Hepatocyte (in vitro differentiated cells): Measurements from ENCODE around the gene EAPP. TPM values are rescaled to one million over a fixed set of nuclear protein-coding genes. Genes with fewer than 3 reads are reported as not detected.

Source experiments
- DNase-seq: peaks from one replicate; pipeline ENCODE4 v3.0.0-alpha.2; 2016; ENCODE audit warnings: low spot score
- H2AFZ ChIP-seq: fragments of 200-600 bp; sonication (generic); 2 replicates; pipeline ENCODE4 v1.6.0; 2016; ENCODE audit warnings: antibody characterized with exemption, mild to moderate bottlenecking
- H3K27ac ChIP-seq: fragments of 200-600 bp; sonication (generic); 2 replicates; pipeline ENCODE4 v1.5.1; 2016; ENCODE audit warnings: mild to moderate bottlenecking
- H3K27me3 ChIP-seq: fragments of 200-600 bp; sonication (generic); 2 replicates; pipeline ENCODE4 v1.6.1; 2016
- H3K36me3 ChIP-seq: fragments of 200-600 bp; sonication (generic); replicated peaks from 2 replicates; pipeline ENCODE4 v1.5.1; 2016; ENCODE audit warnings: low read depth; ENCODE audit not compliant: insufficient read depth
- H3K4me1 ChIP-seq: fragments of 200-600 bp; sonication (generic); 2 replicates; pipeline ENCODE4 v1.5.1; 2016; ENCODE audit warnings: mild to moderate bottlenecking, moderate library complexity; ENCODE audit not compliant: insufficient read depth
- H3K4me2 ChIP-seq: fragments of 200-600 bp; sonication (generic); 2 replicates; pipeline ENCODE4 v1.6.0; 2016
- H3K4me3 ChIP-seq: fragments of 200-600 bp; sonication (generic); 2 replicates; pipeline ENCODE4 v1.5.1; 2016; ENCODE audit warnings: mild to moderate bottlenecking
- H3K79me2 ChIP-seq: fragments of 200-600 bp; sonication (generic); 2 replicates; pipeline ENCODE4 v1.6.0; 2017; ENCODE audit warnings: mild to moderate bottlenecking
- H3K9me2 ChIP-seq: fragments of 200-600 bp; sonication (generic); replicated peaks from 2 replicates; pipeline ENCODE4 v1.6.0; 2017; ENCODE audit warnings: mild to moderate bottlenecking; ENCODE audit not compliant: insufficient read depth
- H3K9me3 ChIP-seq: fragments of 200-600 bp; sonication (generic); 2 replicates; pipeline ENCODE4 v1.5.1; 2016; ENCODE audit warnings: low read depth, mild to moderate bottlenecking
- H4K20me1 ChIP-seq: fragments of 200-600 bp; sonication (generic); 2 replicates; pipeline ENCODE4 v1.6.0; 2016; ENCODE audit warnings: mild to moderate bottlenecking; ENCODE audit not compliant: insufficient read depth, poor library complexity, severe bottlenecking
- CTCF ChIP-seq: fragments of 200-600 bp; sonication (generic); IDR thresholded peaks from 2 replicates; pipeline ENCODE4 v1.5.1; 2016; ENCODE audit warnings: antibody characterized with exemption, mild to moderate bottlenecking; ENCODE audit not compliant: poor library complexity
- EZH2 ChIP-seq: fragments of 200-600 bp; sonication (generic); IDR thresholded peaks from 2 replicates; pipeline ENCODE4 v1.6.1; 2016; ENCODE audit warnings: antibody characterized with exemption, mild to moderate bottlenecking, borderline replicate concordance
- EZH2phosphoT487 ChIP-seq: fragments of 200-600 bp; sonication (generic); IDR thresholded peaks from one replicate; pipeline ENCODE4 v1.6.1; 2018; ENCODE audit warnings: antibody characterized with exemption, mild to moderate bottlenecking, low read depth, moderate library complexity; ENCODE audit not compliant: unreplicated experiment, severe bottlenecking
- WGBS: methylation state at CpG from one replicate; pipeline ENCODE4 v1.1.6; 2016; ENCODE audit warnings: low lambda C conversion rate; ENCODE audit errors: missing lambda C conversion rate; 5-methylcytosine and 5-hydroxymethylcytosine counted together
- polyA plus RNA-seq: library from polyadenylated mRNA; unstranded; fragments of >200 nt; fragmentation: Nextera tagmentation; extraction: Ambion mirVana; gene quantifications from 2 replicates; pipeline ENCODE4 v1.2.1, GENCODE V29; 2016
- total RNA-seq: library from RNA; depleted of rRNA; stranded (reverse); fragments of >200 nt; gene quantifications from 2 replicates; pipeline ENCODE4 v1.2.3, GENCODE V29; 2014

EAPP gene
- total and polyA plus RNA-seq, 2 experiments from 2014 or later: 49.1 to 56.1 TPM

- WGBS: 93% methylated on average over 6 of the region's 6 CpGs
- Histone ChIP-seq H4K20me1 (no peaks in the 10 kb centered on the region), H3K4me3 (no peak overlapping the region), H3K9me2 (no peaks in the 10 kb centered on the region), H3K9me3 (no peaks in the 10 kb centered on the region), H3K36me3 (no peaks in the 10 kb centered on the region), H3K4me2 (no peak overlapping the region), H3K79me2 (no peaks in the 10 kb centered on the region), H3K4me1 (peaks cover 18% of the 10 kb centered on the region), H3K27ac (no peak overlapping the region), H3K27me3 (no peaks in the 10 kb centered on the region), H2AFZ (no peak overlapping the region)
- TF ChIP-seq EZH2phosphoT487 (no peak), CTCF (peak; percentile 36)
- no peak for DNase-seq
These were observed 40.7 kb downstream of the EAPP start for GRCh38 chr14:34498684-34499412.

- Histone ChIP-seq H3K27ac (peak overlapping the region; percentile 95), H3K4me3 (no peak overlapping the region), H3K4me1 (peaks cover 18% of the 10 kb centered on the region), H2AFZ (peak overlapping the region; percentile 14), H3K4me2 (peak overlapping the region; percentile 40), H3K27me3 (no peaks in the 10 kb centered on the region), H3K79me2 (no peaks in the 10 kb centered on the region), H3K36me3 (no peaks in the 10 kb centered on the region), H3K9me3 (no peaks in the 10 kb centered on the region), H3K9me2 (no peaks in the 10 kb centered on the region), H4K20me1 (no peaks in the 10 kb centered on the region)
- peak; percentile 93 for DNase-seq
- TF ChIP-seq EZH2phosphoT487 (no peak), CTCF (peak; percentile 26)
- 18% methylated on average over 14 of the region's 14 CpGs for WGBS
These were observed 42.6 kb downstream of the EAPP start for GRCh38 chr14:34496679-34497513.

- peak overlapping the region; percentile 40 for H3K4me2 ChIP-seq
- no peaks in the 10 kb centered on the region for H3K79me2 ChIP-seq
- 93% methylated on average over 11 of the region's 11 CpGs for WGBS
- H3K4me3 ChIP-seq: no peak overlapping the region
- H3K36me3 ChIP-seq: no peaks in the 10 kb centered on the region
- peak overlapping the region; percentile 9 for H2AFZ ChIP-seq
- no peaks in the 10 kb centered on the region for H3K9me2 ChIP-seq
- no peaks in the 10 kb centered on the region for H4K20me1 ChIP-seq
- TF ChIP-seq CTCF (no peak), EZH2 (no peak), EZH2phosphoT487 (no peak)
- no peaks in the 10 kb centered on the region for H3K9me3 ChIP-seq
- no peak for DNase-seq
- peaks cover 18% of the 10 kb centered on the region for H3K4me1 ChIP-seq
- peak overlapping the region; percentile 95 for H3K27ac ChIP-seq
- no peaks in the 10 kb centered on the region for H3K27me3 ChIP-seq
These were observed 43.4 kb downstream of the EAPP start for GRCh38 chr14:34496007-34496678.
